ENCODE results near the gene LEKR1.
"Not testable (repeated sequence)": the region's sequence is repeated elsewhere in the genome, so short reads cannot be mapped to it uniquely, and the experiment has no call there.

LEKR1 gene

GRCh38 chr3:156793851-156794250 is 32.3 kb upstream of the LEKR1 start:
- Histone ChIP-seq H3K9ac (ENCODE audit: low read depth, low read length) (no peak overlapping the region), H3K4me1 (ENCODE audit: insufficient read depth, low read length) (no peaks in the 10 kb centered on the region), H3K27me3 (ENCODE audit: insufficient read depth, low read length, poor library complexity) (no peaks in the 10 kb centered on the region), H3K4me2 (ENCODE audit: insufficient read depth, low read length) (no peak overlapping the region), H3K27ac (ENCODE audit: low read length) (no peak overlapping the region), H3K36me3 (ENCODE audit: insufficient read depth, low read length) (no peaks in the 10 kb centered on the region), H4K20me1 (ENCODE audit: insufficient read depth, low read length) (no peaks in the 10 kb centered on the region), H3K9me3 (ENCODE audit: insufficient read depth, low read length, severe bottlenecking) (no peaks in the 10 kb centered on the region), H2AFZ (ENCODE audit: low read depth, low read length) (no peak overlapping the region), H3K4me3 (ENCODE audit: low read depth in 1 of 2, low read length in 2 of 2) (no peak overlapping the region), H3K79me2 (ENCODE audit: insufficient read depth, low read length) (no peaks in the 10 kb centered on the region)
- DNase-seq (no peak), ATAC-seq (ENCODE audit: insufficient read depth, low read depth) (no peak)
- TF ChIP-seq EZH2 (IDR thresholded peaks at IDR 0.05; ENCODE audit: borderline replicate concordance, low read depth, low read length, severe bottlenecking) (no peak), CTCF (IDR thresholded peaks at IDR 0.05; ENCODE audit: borderline replicate concordance, extremely low read depth, low read length, poor library complexity, severe bottlenecking) (no peak)

GRCh38 chr3:156795890-156796481 is 30.2 kb upstream of the LEKR1 start:
- Histone ChIP-seq H2AFZ (ENCODE audit: low read depth, low read length) (no peak overlapping the region), H3K9ac (ENCODE audit: low read depth, low read length) (no peak overlapping the region), H3K36me3 (ENCODE audit: insufficient read depth, low read length) (no peaks in the 10 kb centered on the region), H3K4me1 (ENCODE audit: insufficient read depth, low read length) (no peaks in the 10 kb centered on the region), H3K27ac (ENCODE audit: low read length) (no peak overlapping the region), H3K27me3 (ENCODE audit: insufficient read depth, low read length, poor library complexity) (no peaks in the 10 kb centered on the region), H4K20me1 (ENCODE audit: insufficient read depth, low read length) (no peaks in the 10 kb centered on the region), H3K4me2 (ENCODE audit: insufficient read depth, low read length) (no peak overlapping the region), H3K9me3 (ENCODE audit: insufficient read depth, low read length, severe bottlenecking) (peaks cover 2% of the 10 kb centered on the region), H3K4me3 (ENCODE audit: low read depth in 1 of 2, low read length in 2 of 2) (no peak overlapping the region), H3K79me2 (ENCODE audit: insufficient read depth, low read length) (no peaks in the 10 kb centered on the region)
- ATAC-seq (ENCODE audit: insufficient read depth, low read depth), result peak; percentile 24; the same call in 1 of the 3 replicates
- DNase-seq, result no peak
- TF ChIP-seq CTCF (IDR thresholded peaks at IDR 0.05; ENCODE audit: borderline replicate concordance, extremely low read depth, low read length, poor library complexity, severe bottlenecking) (no peak), EZH2 (IDR thresholded peaks at IDR 0.05; ENCODE audit: borderline replicate concordance, low read depth, low read length, severe bottlenecking) (no peak)

GRCh38 chr3:156797368-156797767 is 28.8 kb upstream of the LEKR1 start:
- Histone ChIP-seq H3K4me1 (ENCODE audit: insufficient read depth, low read length) (no peaks in the 10 kb centered on the region), H3K36me3 (ENCODE audit: insufficient read depth, low read length) (no peaks in the 10 kb centered on the region), H3K27ac (ENCODE audit: low read length) (no peak overlapping the region), H4K20me1 (ENCODE audit: insufficient read depth, low read length) (no peaks in the 10 kb centered on the region), H3K79me2 (ENCODE audit: insufficient read depth, low read length) (no peaks in the 10 kb centered on the region), H3K4me2 (ENCODE audit: insufficient read depth, low read length) (no peak overlapping the region), H3K27me3 (ENCODE audit: insufficient read depth, low read length, poor library complexity) (no peaks in the 10 kb centered on the region), H3K4me3 (ENCODE audit: low read depth in 1 of 2, low read length in 2 of 2) (no peak overlapping the region), H3K9ac (ENCODE audit: low read depth, low read length) (no peak overlapping the region), H3K9me3 (ENCODE audit: insufficient read depth, low read length, severe bottlenecking) (peaks cover 2% of the 10 kb centered on the region), H2AFZ (ENCODE audit: low read depth, low read length) (no peak overlapping the region)
- DNase-seq (no peak), ATAC-seq (ENCODE audit: insufficient read depth, low read depth) (no peak)
- TF ChIP-seq EZH2 (IDR thresholded peaks at IDR 0.05; ENCODE audit: borderline replicate concordance, low read depth, low read length, severe bottlenecking) (no peak), CTCF (IDR thresholded peaks at IDR 0.05; ENCODE audit: borderline replicate concordance, extremely low read depth, low read length, poor library complexity, severe bottlenecking) (no peak)

GRCh38 chr3:156800287-156800686 is 25.9 kb upstream of the LEKR1 start:
- not testable (repeated sequence) for ATAC-seq (ENCODE audit: insufficient read depth, low read depth)

More at GRCh38 chr3:156800287-156800686, 25.9 kb upstream of the LEKR1 start:
- not testable (repeated sequence) for H3K79me2 ChIP-seq (ENCODE audit: insufficient read depth, low read length); H3K27me3 ChIP-seq (ENCODE audit: insufficient read depth, low read length, poor library complexity); H3K4me3 ChIP-seq (ENCODE audit: low read depth in 1 of 2, low read length in 2 of 2); H4K20me1 ChIP-seq (ENCODE audit: insufficient read depth, low read length); H3K36me3 ChIP-seq (ENCODE audit: insufficient read depth, low read length); H3K4me1 ChIP-seq (ENCODE audit: insufficient read depth, low read length); H2AFZ ChIP-seq (ENCODE audit: low read depth, low read length); H3K27ac ChIP-seq (ENCODE audit: low read length); H3K9me3 ChIP-seq (ENCODE audit: insufficient read depth, low read length, severe bottlenecking); DNase-seq; H3K9ac ChIP-seq (ENCODE audit: low read depth, low read length); H3K4me2 ChIP-seq (ENCODE audit: insufficient read depth, low read length)

Measured in DND-41 (cell line).